Heart left ventricle (tissue), 16 donors: ENCODE data around the gene ZNF536. TPM values are rescaled to one million over a fixed set of nuclear protein-coding genes. Genes with fewer than 3 reads are reported as not detected.
"Not testable (repeated sequence)": the region's sequence is repeated elsewhere in the genome, so short reads cannot be mapped to it uniquely, and the experiment has no call there.

Experiments
- ATAC-seq, 4 donors: fragments of 200-7000 bp; cut with Tn5 transposase; one replicate each; pipeline ENCODE4 v1.9.1; 2020 to 2022; ENCODE audit warnings: moderate library complexity in 4 of 4, mild to moderate bottlenecking in 3 of 4, moderate number of reproducible peaks in 1 of 4
- DNase-seq, 5 donors: peaks; one replicate each; pipeline ENCODE4 v3.0.0-alpha.2; 2020
- H3K27ac ChIP-seq, 12 donors: fragments of 200-600 bp; sonication (generic) in 4 of 12; one replicate each; pipeline versions ENCODE4 v1.5.0 to v1.8.0; 2016 to 2022; ENCODE audit warnings: mild to moderate bottlenecking in 2 of 12
- H3K27me3 ChIP-seq, 9 donors: fragments of 200-600 bp; sonication (generic) in 2 of 9; one replicate each; pipeline versions ENCODE4 v1.5.1 to v1.8.0; 2016 to 2022; ENCODE audit warnings: mild to moderate bottlenecking in 3 of 9
- H3K36me3 ChIP-seq, 9 donors: fragments of 200-600 bp; sonication (generic) in 2 of 9; one replicate each; pipeline versions ENCODE4 v1.5.0 to v1.8.0; 2018 to 2022; ENCODE audit warnings: mild to moderate bottlenecking in 2 of 9
- H3K4me1 ChIP-seq, 12 donors: fragments of 200-600 bp; sonication (generic) in 4 of 12; one replicate each; pipeline versions ENCODE4 v1.5.0 to v1.8.0; 2016 to 2022; ENCODE audit warnings: mild to moderate bottlenecking in 3 of 12
- H3K4me3 ChIP-seq, 12 donors: fragments of 200-600 bp; sonication (generic) in 4 of 12; one replicate each; pipeline versions ENCODE4 v1.5.0 to v1.8.0; 2017 to 2022; ENCODE audit warnings: mild to moderate bottlenecking in 9 of 12, moderate library complexity in 4 of 12
- H3K9me3 ChIP-seq, 12 donors: fragments of 200-600 bp; sonication (generic) in 4 of 12; one replicate each; pipeline versions ENCODE4 v1.5.0 to v1.8.0; 2016 to 2022; ENCODE audit warnings: mild to moderate bottlenecking in 1 of 12
- POLR2A ChIP-seq, 2 donors: fragments of 450-650 bp; IDR thresholded peaks; one replicate each; pipeline ENCODE4 v1.6.1; 2017; ENCODE audit warnings: antibody characterized with exemption in 2 of 2, mild to moderate bottlenecking in 2 of 2, moderate library complexity in 2 of 2
- whole genome bisulfite sequencing, 4 donors: extraction: QIAGEN DNeasy Blood & Tissue Kit in 2 of 4; methylation state at CpG; one replicate each; pipeline versions ENCODE4 v1.1.5 to v1.1.7; 2013 to 2018; 5-methylcytosine and 5-hydroxymethylcytosine counted together
- intact Hi-C, 10 donors: fragments of 100-400 bp; cut with DNase I; formaldehyde crosslinking; loops; one replicate each; pipeline versions ENCODE4 v1.11.1 to v1.14.2; 2022
- polyA plus RNA-seq, 2 donors: library from polyadenylated mRNA; stranded (reverse); fragments of 200-250 nt; gene quantifications; one replicate each; pipeline ENCODE4 v1.2.3, GENCODE V29; 2013
- total RNA-seq, 9 donors: library from RNA; depleted of rRNA in 2 of 9; stranded (reverse); fragments of >200 nt in 2 of 9; fragmentation: NEBNext Ultra II Directional in 3 of 9; extraction: Animal tissue kit (Norgen Biotek cat#: 25700) in 3 of 9; gene quantifications; one replicate each; pipeline versions ENCODE4 v1.1.0 to v1.2.4, GENCODE V29; 2016 to 2023
- TF ChIP-seq, protein P1 (sequence below), 12 donors: fragments of 200-600 bp; sonication (generic) in 4 of 12; IDR thresholded peaks; one replicate each; pipeline versions ENCODE4 v1.5.0 to v1.8.0; 2018 to 2022; ENCODE audit warnings: antibody characterized with exemption in 12 of 12, mild to moderate bottlenecking in 5 of 12
- donor health status: ischemic (EF 13 %, LVEDD 7.1; RV severe dilation, severe dysfunction).
- donor health status: healthy with polysubstance abuse.
- donor health status: DM: no; HTN: yes; CAD: no.
- donor health status: DM: no; HTN: no; CAD: no.
- donor health status: ischemic (EF 25% LVEDD 6.9; RV normal size, moderate dysfunction).
- donor health status: ischemic (EF 25% LVEDD 5.7; RV mildly dilated, moderate dysfunction).
- donor health status: healthy.
- donor health status: DM: yes; HTN: yes; CAD: no.
- donor health status: ischemic (EF 35%, LVEDD 5.7; RV mildly dilated, moderate dysfunction).
- donor health status: nonischemic (EF 11% LVEDD 7.7; RV severe dilation, severe dysfunction).
- donor health status: DM: yes; HTN: yes; CAD: no.
- donor health status: PGD.
- donor health status: ischemic (EF 29% LVEDD 5.4; RV normal size, mild dysfunction).
- donor health status: nonischemic (EF 23%, LVEDD 6.1; RV moderate dilation, normal function).

ZNF536 gene
- total and polyA plus RNA-seq, 11 donors = 0.17 to 10.1 (median 2.0) TPM

DNA sequence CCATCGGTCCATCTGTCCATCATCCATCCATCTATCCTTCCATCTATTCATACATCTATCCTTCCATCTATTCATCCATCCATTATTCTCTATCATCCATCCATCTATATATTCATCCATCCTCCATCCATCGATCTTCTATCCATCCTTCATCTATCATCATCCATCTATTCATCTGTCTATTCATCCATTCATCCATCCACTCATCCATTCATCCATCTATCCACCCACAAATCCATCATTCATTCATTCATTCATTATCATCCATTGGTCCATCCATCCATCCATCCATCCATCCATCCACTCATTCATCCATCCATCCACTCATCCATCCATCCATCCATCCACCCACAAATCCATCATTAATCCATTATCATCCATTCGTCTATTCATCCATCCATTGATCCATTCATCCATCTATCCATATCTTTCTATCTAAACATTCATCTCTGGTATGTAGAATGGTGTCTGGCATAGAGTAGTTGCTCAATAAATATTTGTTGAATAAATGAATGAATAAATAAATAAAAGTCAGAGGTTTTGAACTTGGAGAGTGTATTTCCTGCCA lies 36.6 kb downstream of the ZNF536 start:
- Histone ChIP-seq H3K27me3 (no peaks in the 10 kb centered on the region), H3K4me1 (peaks cover 0 to 7% (median 0%) of the 10 kb centered on the region in 12 donors), H3K4me3 (no peak overlapping the region), H3K27ac (no peak overlapping the region), H3K9me3 (no peaks in the 10 kb centered on the region), H3K36me3 (no peaks in the 10 kb centered on the region)
- DNase-seq (no peak), ATAC-seq (no peak)
- intact Hi-C loops = loop anchor here in 4 of 10 donors (5.0 to 10.0 kb wide), 3 partner anchors 164 to 184 kb away; no protein-coding TSS in a partner anchor
- TF ChIP-seq, protein P1, sequence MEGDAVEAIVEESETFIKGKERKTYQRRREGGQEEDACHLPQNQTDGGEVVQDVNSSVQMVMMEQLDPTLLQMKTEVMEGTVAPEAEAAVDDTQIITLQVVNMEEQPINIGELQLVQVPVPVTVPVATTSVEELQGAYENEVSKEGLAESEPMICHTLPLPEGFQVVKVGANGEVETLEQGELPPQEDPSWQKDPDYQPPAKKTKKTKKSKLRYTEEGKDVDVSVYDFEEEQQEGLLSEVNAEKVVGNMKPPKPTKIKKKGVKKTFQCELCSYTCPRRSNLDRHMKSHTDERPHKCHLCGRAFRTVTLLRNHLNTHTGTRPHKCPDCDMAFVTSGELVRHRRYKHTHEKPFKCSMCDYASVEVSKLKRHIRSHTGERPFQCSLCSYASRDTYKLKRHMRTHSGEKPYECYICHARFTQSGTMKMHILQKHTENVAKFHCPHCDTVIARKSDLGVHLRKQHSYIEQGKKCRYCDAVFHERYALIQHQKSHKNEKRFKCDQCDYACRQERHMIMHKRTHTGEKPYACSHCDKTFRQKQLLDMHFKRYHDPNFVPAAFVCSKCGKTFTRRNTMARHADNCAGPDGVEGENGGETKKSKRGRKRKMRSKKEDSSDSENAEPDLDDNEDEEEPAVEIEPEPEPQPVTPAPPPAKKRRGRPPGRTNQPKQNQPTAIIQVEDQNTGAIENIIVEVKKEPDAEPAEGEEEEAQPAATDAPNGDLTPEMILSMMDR (IDR thresholded peaks at IDR 0.05) = no peak
- TF ChIP-seq POLR2A (IDR thresholded peaks at IDR 0.05) = no peak
- WGBS, 4 donors = 82 to 92% (median 90%) methylated on average over 3 of the region's 3 CpGs

GRCh38 chr19:30411714-30412113 lies 39.5 kb downstream of the ZNF536 start:
- no peaks in the 10 kb centered on the region for H3K36me3 ChIP-seq
- H3K4me3 ChIP-seq = no peak overlapping the region
- intact Hi-C loops = loop anchor here in 1 of 10 donors (5.0 to 10.0 kb wide), 2 partner anchors 243 to 554 kb away; no protein-coding TSS in a partner anchor
- no peak overlapping the region for H3K27ac ChIP-seq
- H3K4me1 ChIP-seq = peaks cover 0 to 6% (median 0%) of the 10 kb centered on the region in 12 donors
- 55 to 75% (median 64%) methylated on average over 1 of the region's 1 CpG for WGBS, 4 donors
- H3K27me3 ChIP-seq = peaks cover 0 to under 1% (median 0%) of the 10 kb centered on the region in 9 donors
- DNase-seq (no peak), ATAC-seq (no peak)
- H3K9me3 ChIP-seq = peaks cover 0 to 3% (median 0%) of the 10 kb centered on the region in 12 donors
- no peak for TF ChIP-seq POLR2A (IDR thresholded peaks at IDR 0.05)
- TF ChIP-seq, protein P1 (IDR thresholded peaks at IDR 0.05) = no peak

DNA sequence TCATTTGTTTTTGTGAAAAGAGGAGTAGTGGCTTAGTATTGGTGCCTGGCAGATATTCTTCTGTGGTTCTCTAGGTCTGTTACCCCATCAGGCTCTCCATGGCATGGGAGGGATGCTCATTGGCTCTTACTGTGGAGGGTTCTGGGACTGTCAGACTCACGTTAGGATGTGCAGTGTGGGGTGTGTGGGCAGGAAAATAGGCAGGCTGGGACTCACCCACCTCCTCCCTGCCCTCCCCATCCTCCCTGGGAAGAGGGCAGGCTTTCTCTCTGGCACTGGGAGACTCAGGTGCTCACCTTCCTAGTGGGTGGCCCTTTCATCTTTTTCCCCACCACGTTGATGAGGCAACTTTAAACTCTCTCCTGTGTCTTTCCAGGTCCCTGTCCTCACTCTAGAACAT lies 44.2 kb downstream of the ZNF536 start:
- intact Hi-C loops = loop anchor here in 1 of 10 donors (10.0 kb wide), 1 partner anchor 238 kb away; no protein-coding TSS in a partner anchor
- H3K36me3 ChIP-seq = no peaks in the 10 kb centered on the region
- H3K9me3 ChIP-seq = peaks cover 0 to 3% (median 0%) of the 10 kb centered on the region in 12 donors
- DNase-seq (no peak), ATAC-seq (no peak)
- no peaks in the 10 kb centered on the region for H3K4me1 ChIP-seq
- H3K27me3 ChIP-seq = peaks cover 0 to 14% (median 0%) of the 10 kb centered on the region in 9 donors
- H3K4me3 ChIP-seq = no peak overlapping the region
- no peak for TF ChIP-seq POLR2A (IDR thresholded peaks at IDR 0.05)
- TF ChIP-seq, protein P1 (IDR thresholded peaks at IDR 0.05) = no peak
- 27 to 37% (median 28%) methylated on average over 2 of the region's 2 CpGs for WGBS, 4 donors
- H3K27ac ChIP-seq = no peak overlapping the region

GRCh38 chr19:30417166-30417565 lies 45.0 kb downstream of the ZNF536 start:
- 51 to 62% (median 61%) methylated on average over 4 of the region's 4 CpGs for WGBS, 4 donors
- not testable (repeated sequence) for H3K4me1 ChIP-seq, H3K9me3 ChIP-seq, ATAC-seq, DNase-seq, H3K27ac ChIP-seq, H3K36me3 ChIP-seq, H3K4me3 ChIP-seq
- intact Hi-C loops = loop anchor here in 1 of 10 donors (10.0 kb wide), 1 partner anchor 238 kb away; no protein-coding TSS in a partner anchor
- H3K27me3 ChIP-seq = peaks cover 0 to 14% (median 0%) of the 10 kb centered on the region in 9 donors
